Adipocyte (in vitro differentiated cells): Measurements from ENCODE around the gene UXS1.

Experiments
- DNase-seq: peaks from one replicate; pipeline ENCODE4 v3.0.0-alpha.2; 2015; ENCODE audit warnings: low read depth
- H3K27me3 ChIP-seq: replicated peaks from 2 replicates; pipeline ENCODE4 v1.7.0; 2013; ENCODE audit warnings: mild to moderate bottlenecking, low read length, moderate library complexity; ENCODE audit not compliant: control insufficient read depth, insufficient read depth
- H3K36me3 ChIP-seq: 2 replicates; pipeline ENCODE4 v1.7.0; 2013; ENCODE audit warnings: low read length, mild to moderate bottlenecking, moderate library complexity; ENCODE audit not compliant: control insufficient read depth, insufficient read depth, severe bottlenecking
- H3K4me1 ChIP-seq: 2 replicates; pipeline ENCODE4 v1.7.0; 2013; ENCODE audit warnings: mild to moderate bottlenecking, low read length, moderate library complexity; ENCODE audit not compliant: control insufficient read depth, insufficient read depth
- H3K4me3 ChIP-seq: 2 replicates; pipeline ENCODE4 v1.7.0; 2013; ENCODE audit warnings: mild to moderate bottlenecking, low read length, moderate library complexity
- H3K9ac ChIP-seq: 2 replicates; pipeline ENCODE4 v1.7.0; 2013; ENCODE audit warnings: mild to moderate bottlenecking, low read length, moderate library complexity
- H3K9me3 ChIP-seq: 2 replicates; pipeline ENCODE4 v1.7.0; 2013; ENCODE audit warnings: mild to moderate bottlenecking, low read length, moderate library complexity; ENCODE audit not compliant: control insufficient read depth

Gene UXS1

GRCh38 chr2:106159866-106160785 lies 34.0 kb downstream of the UXS1 start:
- Histone ChIP-seq H3K4me3 (no peak overlapping the region), H3K36me3 (peaks cover 23% of the 10 kb centered on the region)
- no peak for DNase-seq

GRCh38 chr2:106158871-106159270 lies 35.2 kb downstream of the UXS1 start:
- Histone ChIP-seq H3K27me3 (no peaks in the 10 kb centered on the region), H3K4me1 (no peaks in the 10 kb centered on the region), H3K36me3 (peaks cover 29% of the 10 kb centered on the region), H3K4me3 (no peak overlapping the region), H3K9ac (no peak overlapping the region), H3K9me3 (peaks cover 9% of the 10 kb centered on the region)
- DNase-seq: no peak

More at GRCh38 chr2:106159866-106160785, 34.0 kb downstream of the UXS1 start:
- H3K9ac ChIP-seq: no peak overlapping the region
- H3K9me3 ChIP-seq: no peaks in the 10 kb centered on the region
- H3K27me3 ChIP-seq: no peaks in the 10 kb centered on the region
- H3K4me1 ChIP-seq: no peaks in the 10 kb centered on the region

GRCh38 chr2:106158131-106158530 lies 36.0 kb downstream of the UXS1 start:
- Histone ChIP-seq H3K4me1 (no peaks in the 10 kb centered on the region), H3K9me3 (peaks cover 15% of the 10 kb centered on the region), H3K27me3 (no peaks in the 10 kb centered on the region), H3K36me3 (peaks cover 29% of the 10 kb centered on the region), H3K9ac (no peak overlapping the region), H3K4me3 (no peak overlapping the region)
- no peak for DNase-seq

- Histone ChIP-seq H3K36me3 (peaks cover 29% of the 10 kb centered on the region), H3K4me1 (no peaks in the 10 kb centered on the region), H3K9me3 (peaks cover 15% of the 10 kb centered on the region), H3K9ac (no peak overlapping the region), H3K27me3 (no peaks in the 10 kb centered on the region), H3K4me3 (no peak overlapping the region)
- DNase-seq: no peak
These were observed 36.7 kb downstream of the UXS1 start for GRCh38 chr2:106157416-106157815.

- H3K9me3 ChIP-seq: peaks cover 15% of the 10 kb centered on the region
- H3K4me3 ChIP-seq: no peak overlapping the region
- H3K36me3 ChIP-seq: peaks cover 29% of the 10 kb centered on the region
- no peaks in the 10 kb centered on the region for H3K27me3 ChIP-seq
- no peak overlapping the region for H3K9ac ChIP-seq
- DNase-seq: no peak
- H3K4me1 ChIP-seq: no peaks in the 10 kb centered on the region
These were observed 37.5 kb downstream of the UXS1 start for GRCh38 chr2:106156305-106157296.

- no peak overlapping the region for H3K4me3 ChIP-seq
- DNase-seq: no peak
- H3K27me3 ChIP-seq: no peaks in the 10 kb centered on the region
- no peaks in the 10 kb centered on the region for H3K4me1 ChIP-seq
- peaks cover 15% of the 10 kb centered on the region for H3K9me3 ChIP-seq
- H3K9ac ChIP-seq: no peak overlapping the region
- peaks cover 23% of the 10 kb centered on the region for H3K36me3 ChIP-seq
These were observed 40.3 kb downstream of the UXS1 start for GRCh38 chr2:106153781-106154180.

- Histone ChIP-seq H3K4me1 (peaks cover 10% of the 10 kb centered on the region), H3K9ac (no peak overlapping the region), H3K36me3 (no peaks in the 10 kb centered on the region), H3K4me3 (no peak overlapping the region), H3K9me3 (no peaks in the 10 kb centered on the region), H3K27me3 (no peaks in the 10 kb centered on the region)
- DNase-seq: no peak
These were observed 46.4 kb downstream of the UXS1 start for GRCh38 chr2:106147665-106148064.

GRCh38 chr2:106147159-106147558 lies 46.9 kb downstream of the UXS1 start:
- H3K36me3 ChIP-seq: no peaks in the 10 kb centered on the region
- H3K4me1 ChIP-seq: peaks cover 10% of the 10 kb centered on the region
- H3K27me3 ChIP-seq: no peaks in the 10 kb centered on the region
- no peaks in the 10 kb centered on the region for H3K9me3 ChIP-seq
- H3K4me3 ChIP-seq: no peak overlapping the region
- peak; percentile 61 for DNase-seq
- no peak overlapping the region for H3K9ac ChIP-seq

- Histone ChIP-seq H3K4me3 (no peak overlapping the region), H3K27me3 (no peaks in the 10 kb centered on the region), H3K9me3 (no peaks in the 10 kb centered on the region), H3K9ac (no peak overlapping the region), H3K36me3 (no peaks in the 10 kb centered on the region), H3K4me1 (peaks cover 10% of the 10 kb centered on the region)
- no peak for DNase-seq
These were observed 49.3 kb downstream of the UXS1 start for GRCh38 chr2:106144621-106145331.

GRCh38 chr2:106143495-106144215 lies 50.4 kb downstream of the UXS1 start:
- H3K36me3 ChIP-seq: no peaks in the 10 kb centered on the region
- H3K4me1 ChIP-seq: peaks cover 10% of the 10 kb centered on the region
- H3K9me3 ChIP-seq: no peaks in the 10 kb centered on the region
- H3K27me3 ChIP-seq: no peaks in the 10 kb centered on the region
- H3K4me3 ChIP-seq: no peak overlapping the region
- no peak for DNase-seq
- no peak overlapping the region for H3K9ac ChIP-seq
